ENCODE data around the gene ZCCHC9.
"Not testable (repeated sequence)": the region's sequence is repeated elsewhere in the genome, so short reads cannot be mapped to it uniquely, and the experiment has no call there.

The ZCCHC9 gene, protein sequence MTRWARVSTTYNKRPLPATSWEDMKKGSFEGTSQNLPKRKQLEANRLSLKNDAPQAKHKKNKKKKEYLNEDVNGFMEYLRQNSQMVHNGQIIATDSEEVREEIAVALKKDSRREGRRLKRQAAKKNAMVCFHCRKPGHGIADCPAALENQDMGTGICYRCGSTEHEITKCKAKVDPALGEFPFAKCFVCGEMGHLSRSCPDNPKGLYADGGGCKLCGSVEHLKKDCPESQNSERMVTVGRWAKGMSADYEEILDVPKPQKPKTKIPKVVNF

DNA sequence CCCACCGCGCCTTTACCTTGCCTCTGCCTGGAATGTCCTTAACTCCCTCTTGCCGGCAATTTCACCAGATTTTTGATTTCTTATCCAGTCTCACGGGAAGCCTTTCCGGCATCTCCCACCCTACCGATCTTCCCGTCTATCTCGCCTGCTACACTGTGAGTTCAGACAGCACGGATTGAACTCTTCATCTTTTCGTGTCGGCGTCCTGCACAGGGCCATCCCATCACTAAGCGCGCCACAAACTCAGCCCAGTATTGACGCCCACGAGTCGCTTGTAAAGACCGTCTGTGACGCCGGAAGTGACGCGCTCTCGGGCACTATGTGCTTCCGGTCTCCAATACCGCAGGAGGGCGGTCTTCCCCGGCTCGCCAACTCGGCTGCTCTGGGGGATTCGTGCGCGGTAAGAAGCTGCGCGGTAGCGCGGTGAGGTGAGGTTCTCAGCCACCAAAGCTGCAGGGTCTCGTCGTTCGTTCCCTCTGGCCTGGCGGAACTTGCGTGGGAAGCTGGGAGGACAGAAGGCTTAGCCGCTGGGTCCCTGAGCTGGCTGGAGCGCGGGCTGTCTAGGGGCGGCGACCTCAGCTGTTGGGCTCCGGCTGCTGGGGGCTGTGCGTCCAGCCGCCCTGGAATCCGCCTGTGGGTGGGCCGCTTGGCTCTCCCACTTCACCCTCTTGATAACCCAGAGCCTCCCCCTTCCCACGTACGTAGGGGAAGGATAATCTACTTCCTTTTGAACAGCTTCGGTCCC lies at the start of gene ZCCHC9:
ZCCHC9 (plus strand) TSS at position 317 of the 745 bp plus-strand sequence. CDS start 3,171 bp downstream, outside the sequence.
- peak; percentile 88 for DNase-seq (ENCODE audit: low read depth in 2 of 2)

DNA sequence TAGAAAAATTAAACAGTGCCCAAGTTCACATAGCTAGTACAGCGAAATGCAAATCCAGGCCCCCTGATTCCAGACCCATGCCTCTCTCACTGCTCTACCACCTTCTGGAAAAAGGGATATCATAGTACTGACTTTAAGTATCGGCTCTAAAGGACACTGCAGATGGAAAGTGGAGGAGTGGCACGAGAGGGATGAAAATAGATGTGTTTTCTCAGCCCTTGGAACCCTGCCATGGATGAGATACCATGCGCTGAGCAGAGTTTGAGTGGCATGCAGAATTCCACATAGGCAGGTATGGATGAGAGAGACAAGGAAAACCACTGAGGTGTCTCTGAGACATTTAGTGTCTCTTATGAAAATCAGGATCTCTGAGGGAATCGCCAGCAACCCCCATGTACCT lies 49.5 kb upstream of the ZCCHC9 start:
- no peak for DNase-seq (ENCODE audit: low read depth in 2 of 2)

DNA sequence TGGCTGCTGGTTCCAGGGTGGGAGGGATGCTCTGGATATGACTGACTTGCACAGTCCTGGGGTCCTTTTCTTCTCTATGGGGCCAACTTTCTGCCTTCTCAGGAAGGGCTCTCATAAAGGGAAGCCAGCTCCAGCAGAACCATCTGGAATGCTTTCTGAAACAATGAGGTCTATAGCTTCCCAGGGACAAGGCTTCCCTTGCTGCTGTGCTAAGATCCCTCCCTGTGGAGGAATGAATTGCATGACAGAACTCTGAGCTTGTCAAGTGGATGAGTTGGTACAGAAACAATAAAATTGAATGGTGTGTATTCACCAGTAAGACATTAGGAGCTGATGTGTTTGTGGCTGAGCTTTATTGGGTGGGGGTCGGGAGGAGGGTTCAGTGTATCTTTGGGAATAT lies 48.5 kb upstream of the ZCCHC9 start:
- DNase-seq (ENCODE audit: low read depth in 2 of 2) = no peak

DNA sequence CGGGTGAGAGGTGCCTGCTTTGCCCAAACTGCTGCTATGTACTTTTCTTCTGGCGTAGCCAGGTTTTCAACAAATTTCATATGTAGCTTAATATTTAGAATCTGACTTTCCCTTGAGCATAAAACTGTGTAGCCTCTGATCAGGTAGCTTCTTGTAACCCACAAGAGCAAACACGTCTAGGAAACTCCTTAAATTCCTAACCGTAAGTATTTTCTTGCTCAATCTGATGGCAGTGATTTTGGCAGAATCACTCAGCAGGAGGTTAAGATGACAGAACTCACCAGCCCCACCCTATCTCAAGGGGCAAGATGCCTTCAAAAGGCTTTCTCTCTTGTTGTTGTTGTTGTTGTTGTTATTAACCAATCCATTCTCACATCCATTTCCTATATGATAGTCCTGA lies 47.5 kb upstream of the ZCCHC9 start:
- DNase-seq (ENCODE audit: low read depth in 2 of 2) = no peak

DNA sequence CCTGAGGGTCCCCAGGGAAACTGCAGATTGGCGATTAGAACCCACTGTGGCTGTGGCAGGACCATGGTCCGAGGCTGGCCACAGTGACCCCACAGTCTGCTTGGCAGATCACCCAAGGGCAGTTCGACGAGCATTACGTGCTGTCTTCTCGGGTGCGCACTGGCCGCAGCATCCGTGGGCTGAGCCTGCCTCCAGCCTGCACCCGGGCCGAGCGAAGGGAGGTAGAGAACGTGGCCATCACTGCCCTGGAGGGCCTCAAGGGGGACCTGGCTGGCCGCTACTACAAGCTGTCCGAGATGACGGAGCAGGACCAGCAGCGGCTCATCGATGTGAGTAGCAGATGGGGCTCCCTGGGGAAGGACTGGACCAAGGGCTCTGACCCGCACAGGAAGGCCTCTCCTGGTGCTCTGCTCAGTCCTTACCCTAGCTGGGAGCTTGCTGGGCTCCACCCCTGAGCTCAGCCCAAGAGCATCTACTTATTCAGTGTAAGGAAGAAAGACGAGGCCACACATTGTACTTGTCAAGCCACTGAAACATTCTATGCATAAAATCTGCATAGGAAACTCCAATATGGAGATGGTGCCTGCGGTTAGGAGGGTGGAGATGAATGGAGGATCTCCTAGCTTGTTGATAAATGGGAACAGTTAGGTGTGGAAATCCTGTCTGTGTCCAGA lies 46.4 kb upstream of the ZCCHC9 start:
- DNase-seq (ENCODE audit: low read depth in 2 of 2) = no peak

DNA sequence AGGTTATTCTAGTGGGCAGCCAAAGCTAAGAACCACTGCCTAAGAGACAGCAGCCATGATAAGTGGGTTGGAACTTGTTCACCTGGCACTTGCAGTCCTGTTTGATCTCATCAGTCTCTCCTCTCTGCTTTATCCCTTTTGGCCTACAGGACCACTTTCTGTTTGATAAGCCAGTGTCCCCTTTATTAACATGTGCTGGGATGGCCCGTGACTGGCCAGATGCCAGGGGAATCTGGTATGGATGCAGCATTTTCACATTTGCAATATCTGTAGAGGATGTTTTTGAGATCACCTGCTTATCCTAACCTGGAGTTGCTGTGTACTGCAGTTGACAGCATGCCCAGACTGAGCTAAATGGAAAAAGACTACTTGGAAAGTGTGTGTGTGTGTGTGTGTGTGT lies 44.6 kb upstream of the ZCCHC9 start:
- no peak for DNase-seq (ENCODE audit: low read depth in 2 of 2)

DNA sequence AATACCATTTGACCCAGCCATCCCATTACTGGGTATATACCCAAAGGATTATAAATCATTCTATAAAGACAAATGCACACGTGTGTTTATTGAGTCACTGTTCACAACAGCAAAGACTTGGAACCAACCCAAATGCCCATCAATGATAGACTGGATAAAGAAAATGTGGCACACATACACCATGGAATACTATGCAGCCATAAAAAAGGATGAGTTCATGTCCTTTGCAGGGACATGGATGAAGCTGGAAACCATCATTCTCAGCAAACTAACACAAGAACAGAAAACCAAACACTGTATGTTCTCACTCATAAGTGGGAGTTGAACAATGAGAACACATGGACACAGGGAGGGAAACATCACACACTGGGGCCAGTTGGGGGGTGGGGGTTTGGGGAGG lies 38.6 kb upstream of the ZCCHC9 start:
- DNase-seq (ENCODE audit: low read depth in 2 of 2) = not testable (repeated sequence)

DNA sequence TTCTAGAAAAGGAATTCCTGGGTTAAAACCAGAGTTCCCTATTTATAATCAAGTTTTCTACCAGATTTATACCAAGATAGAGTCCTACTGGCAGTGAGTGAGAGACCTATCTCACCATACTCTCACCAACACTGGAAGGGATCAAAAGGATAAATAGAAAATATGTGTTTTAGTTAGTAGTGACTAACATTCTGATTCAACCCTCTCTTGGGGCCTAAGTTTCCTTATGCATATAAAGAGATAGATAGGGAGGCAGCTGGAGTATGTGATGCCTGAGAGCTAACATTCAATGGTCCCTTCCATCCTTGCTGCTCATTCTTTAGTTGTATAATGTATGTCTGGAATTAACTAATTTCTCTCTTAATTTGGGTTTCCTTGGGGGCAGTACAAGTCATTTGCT lies 36.3 kb upstream of the ZCCHC9 start:
- DNase-seq (ENCODE audit: low read depth in 2 of 2) = no peak

DNA sequence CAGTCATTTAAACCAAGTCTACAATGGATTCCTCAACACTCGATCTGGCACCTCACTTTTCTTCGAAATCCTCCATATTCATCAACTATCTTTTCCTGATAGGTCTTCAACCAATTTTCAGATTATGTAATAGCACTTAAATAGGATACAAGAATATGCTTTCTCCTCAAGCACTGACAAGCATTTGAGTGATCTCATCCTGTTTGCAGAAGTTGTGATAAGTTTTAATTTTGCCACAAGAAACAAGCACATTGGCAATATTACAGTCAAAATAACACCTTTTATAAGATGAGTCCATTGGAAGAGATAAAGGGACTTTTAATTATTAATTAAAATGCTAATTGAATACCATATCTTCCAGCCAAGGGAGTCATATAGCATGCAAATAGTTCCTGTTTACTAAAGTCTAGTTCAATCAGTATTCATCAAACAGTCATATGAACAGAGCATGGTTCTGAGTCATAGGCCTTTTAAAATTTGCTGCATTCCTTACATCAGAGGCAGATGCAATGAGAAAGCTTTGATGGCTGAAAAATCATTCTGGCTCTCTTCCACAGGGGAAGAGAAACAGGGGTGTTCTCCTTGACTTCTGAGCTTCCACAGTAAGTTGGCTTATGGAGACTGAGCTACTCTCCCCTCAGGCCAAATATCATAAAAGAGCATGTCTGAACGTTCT lies 32.7 kb upstream of the ZCCHC9 start:
- DNase-seq (ENCODE audit: low read depth in 2 of 2) = no peak

DNA sequence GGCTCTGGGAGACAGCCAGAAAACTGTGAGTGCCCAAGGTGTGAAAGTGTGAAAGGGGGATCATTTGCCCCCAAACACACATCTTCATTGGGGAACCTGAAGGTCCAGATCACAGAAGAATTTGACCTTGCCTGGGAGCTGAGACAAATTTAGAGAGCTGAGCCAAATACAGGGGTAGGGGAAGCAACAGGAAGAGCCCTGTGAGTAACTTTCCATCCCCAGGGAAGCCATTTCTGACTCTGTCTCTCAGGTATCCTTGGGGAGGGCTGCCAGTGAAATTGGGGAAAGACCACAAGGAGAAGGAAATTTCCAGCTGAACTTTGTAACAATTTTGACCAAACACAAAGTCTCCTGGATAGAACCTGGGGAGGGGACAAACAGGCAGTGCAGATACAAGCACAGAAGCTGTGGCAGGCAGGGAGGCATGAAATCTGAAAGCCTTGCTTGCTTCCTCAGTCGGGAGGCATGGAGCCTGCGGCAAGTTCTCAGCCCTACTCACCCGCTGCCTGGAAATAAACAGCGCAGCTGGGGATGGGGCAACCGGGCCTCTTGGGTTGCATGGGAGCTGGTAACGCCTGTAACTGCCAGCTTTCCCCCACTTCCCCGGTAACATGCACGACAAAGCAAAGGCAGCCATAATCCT lies 31.5 kb upstream of the ZCCHC9 start:
- DNase-seq (ENCODE audit: low read depth in 2 of 2) = no peak

DNA sequence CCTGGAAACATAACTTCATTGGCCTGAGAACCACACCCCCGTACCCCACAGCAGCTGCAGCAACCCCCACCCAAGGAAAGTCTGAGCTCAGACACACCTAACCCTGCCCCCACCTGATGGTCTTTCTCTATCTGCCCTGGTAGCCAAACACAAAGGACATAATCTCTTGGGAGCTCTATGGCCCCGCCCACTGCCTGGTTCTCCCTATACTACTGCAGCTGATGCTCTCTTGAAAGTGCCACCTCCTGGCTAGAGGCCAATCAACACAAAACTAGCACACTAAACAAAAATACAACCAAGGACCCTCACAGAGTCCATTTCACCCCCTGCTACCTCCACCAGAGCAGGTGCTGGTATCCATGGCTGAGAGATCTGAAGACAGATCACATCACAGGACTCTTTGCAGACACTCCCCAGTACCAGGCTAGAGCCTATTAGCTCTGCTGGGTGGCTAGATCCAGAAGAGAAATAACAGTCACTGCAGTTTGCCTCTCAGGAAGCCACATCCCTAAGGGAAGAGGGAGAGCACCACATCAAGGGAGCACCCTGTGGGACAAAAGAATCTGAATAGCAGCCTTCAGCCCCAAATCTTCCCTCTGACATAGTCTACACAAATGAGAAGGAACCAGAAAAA lies 30.9 kb upstream of the ZCCHC9 start:
- not testable (repeated sequence) for DNase-seq (ENCODE audit: low read depth in 2 of 2)

DNA sequence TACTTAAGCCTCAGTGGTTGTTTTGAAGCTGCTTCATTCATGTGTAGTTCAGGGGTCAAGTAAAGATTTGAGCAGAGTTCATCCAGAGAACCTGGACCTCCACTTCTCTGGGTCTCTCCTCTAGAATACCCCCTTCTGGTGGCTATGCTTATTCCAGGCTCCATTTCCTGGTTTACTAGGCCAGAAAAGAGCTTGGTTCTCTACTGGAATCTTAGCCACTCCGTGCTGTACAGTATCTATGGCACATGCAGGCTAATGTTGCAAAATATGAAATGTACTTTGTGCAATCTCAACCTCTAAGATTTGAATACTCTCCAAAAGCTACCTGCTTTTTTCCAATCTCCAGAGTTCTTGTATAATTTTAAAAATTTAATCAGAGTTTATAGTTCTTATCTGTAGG lies 17.4 kb upstream of the ZCCHC9 start:
- no peak for DNase-seq (ENCODE audit: low read depth in 2 of 2)

DNA sequence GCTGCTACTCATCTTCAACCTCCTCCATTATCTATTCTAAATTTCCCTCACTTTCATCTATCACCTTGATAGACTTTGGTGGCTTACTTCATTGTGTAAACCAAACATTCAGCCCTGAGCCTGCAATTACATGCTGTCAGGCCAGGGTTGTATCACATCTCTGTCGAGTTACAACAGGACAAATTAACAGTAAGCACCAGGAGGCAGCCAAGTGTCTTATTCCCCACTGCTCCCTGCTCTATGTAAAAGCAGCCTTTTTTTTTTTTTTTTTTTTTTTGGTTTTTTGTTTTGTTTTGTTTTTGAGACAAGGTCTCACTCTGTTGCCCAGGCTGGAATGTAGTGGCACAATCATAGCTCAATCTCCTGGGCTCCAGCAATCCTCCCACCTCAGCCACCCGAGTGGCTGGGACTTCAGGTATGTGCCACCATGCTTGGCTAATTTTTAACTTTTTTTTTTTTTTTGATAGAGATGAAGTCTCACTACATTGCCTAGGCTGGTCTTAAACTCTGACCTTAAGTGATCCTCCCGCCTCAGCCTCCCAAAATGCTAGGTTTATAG lies 15.2 kb upstream of the ZCCHC9 start:
- DNase-seq (ENCODE audit: low read depth in 2 of 2) = no peak

DNA sequence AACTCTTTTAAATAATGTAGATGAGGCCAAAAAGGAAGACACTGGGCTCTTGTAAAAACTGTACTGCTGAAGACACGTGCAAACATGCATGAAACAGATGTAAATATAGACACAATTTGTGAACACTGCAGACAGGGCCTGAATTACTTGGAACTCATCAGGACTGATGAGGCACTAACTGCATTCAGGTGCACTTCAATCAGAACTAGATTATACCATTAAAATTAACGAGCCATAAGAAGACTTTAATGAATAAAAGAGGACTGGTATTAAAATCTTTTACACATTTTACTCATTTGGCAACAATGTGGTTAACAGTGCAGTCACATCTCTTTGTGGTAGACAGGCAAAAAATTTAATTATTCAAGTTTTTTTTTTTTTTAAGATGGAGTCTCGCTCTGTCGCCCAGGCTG lies 13.4 kb upstream of the ZCCHC9 start:
- DNase-seq (ENCODE audit: low read depth in 2 of 2) = no peak

DNA sequence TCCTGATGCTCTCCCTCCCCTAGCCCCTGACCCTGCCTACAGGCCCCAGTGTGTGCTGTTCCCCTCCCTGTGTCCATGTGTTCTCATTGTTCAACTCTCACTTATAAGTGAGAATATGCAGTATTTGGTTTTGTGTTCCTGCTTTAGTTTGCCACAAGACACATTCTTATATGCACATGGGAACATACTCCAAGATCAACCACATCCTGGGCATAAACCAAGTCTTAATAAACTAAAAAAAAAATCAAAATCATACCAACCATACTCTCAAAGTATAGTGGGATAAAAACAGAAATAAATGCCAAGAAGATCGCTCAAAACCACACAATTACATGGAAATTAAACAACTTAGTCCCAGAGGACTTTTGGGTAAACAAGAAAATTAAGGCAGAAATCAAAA lies 11.2 kb upstream of the ZCCHC9 start:
- no peak for DNase-seq (ENCODE audit: low read depth in 2 of 2)

DNA sequence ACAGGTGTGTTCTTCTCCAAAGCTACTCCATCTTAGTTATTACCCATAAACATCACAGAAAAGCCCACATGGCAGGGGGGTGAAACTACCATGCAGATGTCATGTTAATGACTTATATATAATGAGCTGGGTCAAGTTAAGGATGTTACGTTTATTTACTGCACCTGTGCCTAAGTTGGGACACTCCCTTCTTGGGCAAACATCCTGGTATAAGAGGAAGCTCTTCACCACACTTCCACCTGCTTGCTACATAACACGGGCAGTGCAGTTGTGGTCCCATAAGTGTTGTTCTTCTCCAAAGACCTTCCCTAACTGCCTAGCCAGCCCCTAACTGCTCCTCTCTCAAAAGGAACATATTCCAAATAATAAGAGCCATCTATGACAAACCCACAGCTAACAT lies 9.3 kb upstream of the ZCCHC9 start:
- DNase-seq (ENCODE audit: low read depth in 2 of 2) = no peak

DNA sequence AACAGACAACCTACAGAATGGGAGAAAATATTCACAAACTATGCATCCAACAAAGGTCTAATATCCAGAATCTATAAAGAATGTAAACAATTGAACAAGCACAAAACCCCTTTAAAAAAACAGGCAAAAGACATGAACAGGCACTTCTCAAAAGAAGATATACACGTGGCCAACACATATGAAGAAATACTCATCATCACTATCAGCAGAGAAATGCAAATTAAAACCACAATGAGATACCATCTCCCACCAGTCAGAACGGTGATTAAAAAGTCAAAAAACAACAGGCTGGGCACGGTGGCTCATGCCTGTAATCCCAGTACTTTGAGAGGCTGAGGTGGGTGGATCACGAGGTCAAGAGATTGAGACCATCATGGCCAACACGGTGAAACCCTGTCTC lies 7.4 kb upstream of the ZCCHC9 start:
- not testable (repeated sequence) for DNase-seq (ENCODE audit: low read depth in 2 of 2)

DNA sequence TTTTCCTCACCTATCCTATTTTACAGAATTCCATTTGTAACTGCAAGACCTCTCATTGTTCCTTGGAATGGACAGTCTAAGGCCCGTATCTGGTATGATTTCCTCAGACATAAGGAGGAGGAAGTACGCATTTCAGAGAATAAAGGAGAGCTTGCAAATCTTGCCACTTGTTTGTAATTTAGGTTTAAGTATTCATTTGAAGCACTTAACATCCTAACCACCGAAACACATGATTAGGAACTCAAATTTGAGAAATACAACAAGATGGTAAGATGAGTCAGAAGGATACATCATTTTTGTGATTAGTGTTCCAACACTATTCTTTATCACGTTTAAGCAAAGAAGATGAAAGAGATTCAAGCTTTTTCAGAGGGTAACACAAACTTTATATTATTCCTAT lies 3.9 kb upstream of the ZCCHC9 start:
- no peak for DNase-seq (ENCODE audit: low read depth in 2 of 2)

DNA sequence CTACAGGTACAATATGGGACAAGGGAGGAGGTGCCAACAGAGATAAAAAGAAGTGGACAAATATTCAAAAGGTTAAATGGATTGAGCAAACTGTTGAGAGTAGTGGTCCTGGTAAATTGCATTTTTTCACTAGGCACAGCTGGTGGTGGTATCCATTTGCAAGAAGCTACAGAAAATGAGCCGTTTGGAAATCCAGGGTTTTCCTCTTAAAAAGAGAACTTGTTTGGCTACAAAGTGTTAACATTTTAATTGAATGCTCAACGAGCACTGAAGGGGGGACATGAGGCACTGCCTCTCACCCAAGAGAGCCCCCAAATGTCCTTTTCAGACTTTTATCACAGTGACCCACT lies 491 bp upstream of the ZCCHC9 start:
- DNase-seq (ENCODE audit: low read depth in 2 of 2) = no peak

DNA sequence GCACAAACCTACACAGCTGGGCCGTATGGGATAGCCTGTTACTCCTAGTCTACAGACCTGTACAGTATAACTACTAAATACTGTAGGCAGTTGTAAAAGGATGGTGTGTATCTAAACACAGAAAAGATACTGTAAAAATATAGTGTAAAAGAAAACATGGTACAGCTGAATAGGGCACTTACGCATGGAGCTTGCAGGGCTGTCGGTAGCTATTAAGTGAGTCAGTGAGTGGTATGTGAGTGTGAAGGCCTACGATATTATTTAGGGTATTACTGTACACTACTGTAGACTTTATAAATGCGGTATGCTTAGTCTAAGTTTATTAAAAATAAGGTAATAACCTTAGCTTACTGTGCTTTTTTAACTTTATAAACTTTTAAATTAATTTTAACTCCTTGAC lies 1.2 kb downstream of the ZCCHC9 start:
- DNase-seq (ENCODE audit: low read depth in 2 of 2) = no peak

DNA sequence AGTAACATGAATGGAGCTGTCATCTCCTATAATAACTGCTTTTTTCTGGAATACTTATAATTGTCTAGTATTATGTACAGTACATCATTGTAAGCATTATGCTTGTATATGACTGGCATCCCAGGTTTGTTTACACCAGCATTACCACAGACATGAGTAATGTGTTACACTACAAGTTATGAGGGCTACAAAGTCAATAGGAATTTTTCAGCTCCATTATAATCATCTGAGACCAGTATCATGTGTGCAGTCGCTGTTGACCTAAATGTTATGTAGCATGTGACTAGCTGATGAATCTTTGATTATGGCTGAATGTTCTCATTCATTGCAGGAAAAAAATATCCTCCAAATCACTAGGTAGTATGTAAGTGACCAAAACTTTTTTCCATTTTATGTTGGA lies 2.2 kb downstream of the ZCCHC9 start:
- DNase-seq (ENCODE audit: low read depth in 2 of 2) = no peak
